SK-MEL-5 (cell line): Measurements from ENCODE around the gene RNGTT. TPM values are rescaled to one million over a fixed set of nuclear protein-coding genes. Genes with fewer than 3 reads are reported as not detected.

Source experiments
- DNase-seq: peaks from one replicate; pipeline ENCODE4 v3.0.0-alpha.2; 2016; ENCODE audit warnings: low read depth, low spot score
- in situ Hi-C: cut with HindIII; loops from 2 replicates; pipeline ENCODE4 v1.10.0; 2016; ENCODE audit warnings: low sequenced_read_pairs, high pct_unique_total_duplicates, low pct_unique_long_range_greater_than_20kb
- total RNA-seq: library from RNA; depleted of rRNA; stranded (reverse); fragments of >200 nt; shearing (Covaris generic); gene quantifications from 2 replicates; pipeline ENCODE4 v1.2.3, GENCODE V29; 2014

The RNGTT gene
- total RNA-seq, 1 experiment from 2014 or later: 22.4 TPM

GRCh38 chr6:88666901-88667300 is 296.5 kb downstream of the RNGTT start:
- in situ Hi-C loops: no loop called here
- DNase-seq: no peak

- in situ Hi-C loops: no loop called here
- DNase-seq: no peak
These were observed 298.3 kb downstream of the RNGTT start for GRCh38 chr6:88665131-88665530.

GRCh38 chr6:88663801-88664200 is 299.6 kb downstream of the RNGTT start:
- in situ Hi-C loops: no loop called here

GRCh38 chr6:88662653-88663174 is 300.7 kb downstream of the RNGTT start:
- DNase-seq: no peak
- in situ Hi-C loops: no loop called here

More at GRCh38 chr6:88663801-88664200, 299.6 kb downstream of the RNGTT start:
- no peak for DNase-seq

- DNase-seq: no peak
- in situ Hi-C loops: no loop called here
These were observed 301.2 kb downstream of the RNGTT start for GRCh38 chr6:88662163-88662580.

- no peak for DNase-seq
- in situ Hi-C loops: no loop called here
These were observed 302.3 kb downstream of the RNGTT start for GRCh38 chr6:88661136-88661535.

- in situ Hi-C loops: no loop called here
These were observed 307.8 kb downstream of the RNGTT start for GRCh38 chr6:88655586-88655985.

GRCh38 chr6:88653936-88654335 is 309.5 kb downstream of the RNGTT start:
- no peak for DNase-seq
- in situ Hi-C loops: no loop called here

More at GRCh38 chr6:88655586-88655985, 307.8 kb downstream of the RNGTT start:
- DNase-seq: no peak

GRCh38 chr6:88651400-88651799 is 312.0 kb downstream of the RNGTT start:
- in situ Hi-C loops: no loop called here
- DNase-seq: no peak

- DNase-seq: no peak
- in situ Hi-C loops: no loop called here
These were observed 312.4 kb downstream of the RNGTT start for GRCh38 chr6:88650979-88651378.

GRCh38 chr6:88650029-88650619 is 313.3 kb downstream of the RNGTT start:
- in situ Hi-C loops: no loop called here
- no peak for DNase-seq

- in situ Hi-C loops: no loop called here
- no peak for DNase-seq
These were observed 322.1 kb downstream of the RNGTT start for GRCh38 chr6:88641178-88641903.

- in situ Hi-C loops: no loop called here
- DNase-seq: no peak
These were observed 325.5 kb downstream of the RNGTT start for GRCh38 chr6:88637761-88638545.

- no peak for DNase-seq
- in situ Hi-C loops: no loop called here
These were observed 326.5 kb downstream of the RNGTT start for GRCh38 chr6:88636871-88637270.

GRCh38 chr6:88633782-88634181 is 329.6 kb downstream of the RNGTT start:
- DNase-seq: no peak
- in situ Hi-C loops: no loop called here

- in situ Hi-C loops: no loop called here
- no peak for DNase-seq
These were observed 331.6 kb downstream of the RNGTT start for GRCh38 chr6:88631830-88632229.

- DNase-seq: peak; percentile 45
- in situ Hi-C loops: no loop called here
These were observed 333.5 kb downstream of the RNGTT start for GRCh38 chr6:88629838-88630494.

- DNase-seq: no peak
- in situ Hi-C loops: no loop called here
These were observed 337.0 kb downstream of the RNGTT start for GRCh38 chr6:88626460-88626859.
